ENCODE data around the gene CELA2A. TPM values are rescaled to one million over a fixed set of nuclear protein-coding genes. Genes with fewer than 3 reads are reported as not detected.

Gene CELA2A
- total and polyA plus RNA-seq, 10 of the 15 experiments (the other 5 are each of a cell fraction or from before 2014, with no cell fraction given) = 0.90 TPM; not detected in 9

GRCh38 chr1:15452216-15452615 is 4.3 kb upstream of the CELA2A start:
- no peak for FAIRE-seq
- SMC1A ChIA-PET (ENCODE audit: uncharacterized antibody, unreplicated experiment) = no interaction called here
- intact Hi-C loops (cut with micrococcal nuclease; ENCODE audit: unreplicated experiment) = no loop called here

GRCh38 chr1:15452866-15453571 is 3.5 kb upstream of the CELA2A start:
- ChIA-PET CTCF (no interaction called here), RAD21 (ENCODE audit: unreplicated experiment) (no interaction called here), POLR2A (no interaction called here), SMC1A (ENCODE audit: uncharacterized antibody, unreplicated experiment) (no interaction called here)
- no peak for DNase-seq (ENCODE audit: low read depth, low spot score)
- no peaks in the 10 kb centered on the region for H3K27me3 ChIP-seq (replicated peaks in 1 of 2; ENCODE audit: control insufficient read depth in 2 of 2, insufficient read depth in 2 of 2, low read length in 1 of 2)
- no peak overlapping the region for H3K4me3 ChIP-seq
- H3K4me2 ChIP-seq (ENCODE audit: control insufficient read depth, insufficient read depth) = no peak overlapping the region
- intact Hi-C loops (cut with micrococcal nuclease; ENCODE audit: unreplicated experiment) (no loop called here), in situ Hi-C loops (cut with MboI) (no loop called here)
- no peak for FAIRE-seq
- no peak for ATAC-seq
- no peak overlapping the region for H3K27ac ChIP-seq (ENCODE audit: control insufficient read depth, insufficient read depth)
- 46% methylated on average over 10 of the region's 10 CpGs for WGBS (ENCODE audit: insufficient coverage, insufficient replicate concordance, low lambda C conversion rate, missing lambda C conversion rate)
- H4K20me1 ChIP-seq (ENCODE audit: control insufficient read depth, insufficient read depth) = no peaks in the 10 kb centered on the region
- H3K79me2 ChIP-seq (ENCODE audit: control insufficient read depth, insufficient read depth, low read length) = no peaks in the 10 kb centered on the region
- no peak overlapping the region for H3K9ac ChIP-seq (ENCODE audit: control insufficient read depth, insufficient read depth, low read length)
- TF ChIP-seq ATF7 (IDR thresholded peaks at IDR 0.05; ENCODE audit: low read depth) = no peak
- TF ChIP-seq ZBTB40 (IDR thresholded peaks at IDR 0.05; ENCODE audit: borderline replicate concordance) = peak; percentile 61
- H3K36me3 ChIP-seq (ENCODE audit: control insufficient read depth in 2 of 2, insufficient read depth in 2 of 2, low read length in 1 of 2) = no peaks in the 10 kb centered on the region
- no TSS peak for BruUV-seq (replicated peaks)
- no peaks in the 10 kb centered on the region; the same call in 2 of the 3 replicates for H3K9me3 ChIP-seq (replicated peaks; ENCODE audit: control insufficient read depth, insufficient read depth, low read length)
- peaks cover 4% of the 10 kb centered on the region for H3K4me1 ChIP-seq (ENCODE audit: control insufficient read depth, insufficient read depth, low read length)
- H2AFZ ChIP-seq (ENCODE audit: control insufficient read depth, low read depth, low read length) = no peak overlapping the region

More at GRCh38 chr1:15452216-15452615, 4.3 kb upstream of the CELA2A start:
- H2AFZ ChIP-seq (ENCODE audit: control insufficient read depth, low read depth, low read length) = no peak overlapping the region
- ChIA-PET POLR2A (interaction anchor here (0.6 kb wide), 1 partner anchor 171 kb away, joined by 6 read pairs; no protein-coding TSS in a partner anchor), CTCF (no interaction called here), RAD21 (ENCODE audit: unreplicated experiment) (no interaction called here)
- peaks cover 4% of the 10 kb centered on the region for H3K4me1 ChIP-seq (ENCODE audit: control insufficient read depth, insufficient read depth, low read length)
- H4K20me1 ChIP-seq (ENCODE audit: control insufficient read depth, insufficient read depth) = no peaks in the 10 kb centered on the region
- TF ChIP-seq EGR1 (IDR thresholded peaks at IDR 0.05; ENCODE audit: borderline replicate concordance in 1 of 2, low read depth in 2 of 2, low read length in 2 of 2) (no peak), TCF3 (IDR thresholded peaks at IDR 0.05; ENCODE audit: borderline replicate concordance, insufficient read depth, low read depth, low read length) (no peak), ZBED1 (IDR thresholded peaks at IDR 0.05; ENCODE audit: borderline replicate concordance) (no peak), DPF2 (IDR thresholded peaks at IDR 0.05) (no peak), FOXK2 (IDR thresholded peaks at IDR 0.05) (no peak), CBX5 (IDR thresholded peaks at IDR 0.05; ENCODE audit: low read depth) (no peak), SMAD5 (IDR thresholded peaks at IDR 0.05; ENCODE audit: low read depth) (no peak), POU2F2 (IDR thresholded peaks at IDR 0.05; ENCODE audit: borderline replicate concordance, low read depth, low read length) (no peak), HDAC2 (IDR thresholded peaks at IDR 0.05) (no peak)
- H3K79me2 ChIP-seq (ENCODE audit: control insufficient read depth, insufficient read depth, low read length) = no peaks in the 10 kb centered on the region
- no peak overlapping the region for H3K9ac ChIP-seq (ENCODE audit: control insufficient read depth, insufficient read depth, low read length)
- no peak overlapping the region for H3K27ac ChIP-seq (ENCODE audit: control insufficient read depth, insufficient read depth)
- H3K4me3 ChIP-seq = no peak overlapping the region
- no peaks in the 10 kb centered on the region; the same call in 2 of the 3 replicates for H3K9me3 ChIP-seq (replicated peaks; ENCODE audit: control insufficient read depth, insufficient read depth, low read length)
- BruUV-seq (replicated peaks) = no TSS peak
- H3K36me3 ChIP-seq (ENCODE audit: control insufficient read depth in 2 of 2, insufficient read depth in 2 of 2, low read length in 1 of 2) = no peaks in the 10 kb centered on the region
- 91% methylated on average over 1 of the region's 1 CpG for WGBS (ENCODE audit: insufficient coverage, insufficient replicate concordance, low lambda C conversion rate, missing lambda C conversion rate)
- in situ Hi-C loops (cut with MboI) = no loop called here
- no peak for ATAC-seq
- H3K4me2 ChIP-seq (ENCODE audit: control insufficient read depth, insufficient read depth) = no peak overlapping the region
- no peaks in the 10 kb centered on the region for H3K27me3 ChIP-seq (replicated peaks in 1 of 2; ENCODE audit: control insufficient read depth in 2 of 2, insufficient read depth in 2 of 2, low read length in 1 of 2)
- no peak for DNase-seq (ENCODE audit: low read depth, low spot score)
